HG03565 (cell line): ENCODE data around the gene MS4A8.
"Not testable (repeated sequence)": the region's sequence is repeated elsewhere in the genome, so short reads cannot be mapped to it uniquely, and the experiment has no call there.

Source experiments
- ATAC-seq: cut with Tn5 transposase; IDR thresholded peaks from one replicate; pipeline ENCODE4 v1.9.1; 2021; ENCODE audit warnings: mild to moderate bottlenecking, moderate library complexity; ENCODE audit not compliant: unreplicated experiment

MS4A8 gene

GRCh38 chr11:60699284-60699691, at the start of gene MS4A8:
TSS of gene MS4A8 (plus strand) at chr11:60699612. CDS start at chr11:60700861, 1,249 bp downstream.
- ATAC-seq = no peak

GRCh38 chr11:60657888-60658287, 41.5 kb upstream of the MS4A8 start:
- no peak for ATAC-seq

GRCh38 chr11:60658409-60658808, 41.0 kb upstream of the MS4A8 start:
- no peak for ATAC-seq

- ATAC-seq = no peak
Observed at GRCh38 chr11:60672255-60672654, 27.2 kb upstream of the MS4A8 start.

GRCh38 chr11:60678231-60678630, 21.2 kb upstream of the MS4A8 start:
- ATAC-seq = not testable (repeated sequence)

- no peak for ATAC-seq
Observed at GRCh38 chr11:60679879-60680278, 19.5 kb upstream of the MS4A8 start.

GRCh38 chr11:60680455-60681119, 18.8 kb upstream of the MS4A8 start:
- ATAC-seq = no peak

- not testable (repeated sequence) for ATAC-seq
Observed at GRCh38 chr11:60684541-60684848, 14.9 kb upstream of the MS4A8 start.

- ATAC-seq = no peak
Observed at GRCh38 chr11:60691661-60692060, 7.8 kb upstream of the MS4A8 start.

- no peak for ATAC-seq
Observed at GRCh38 chr11:60699936-60700335, 524 bp downstream of the MS4A8 start.

- ATAC-seq = no peak
Observed at GRCh38 chr11:60700689-60701468, 1.5 kb downstream of the MS4A8 start.

- ATAC-seq = no peak
Observed at GRCh38 chr11:60701469-60701818, 2.0 kb downstream of the MS4A8 start.

GRCh38 chr11:60703374-60703773, 4.0 kb downstream of the MS4A8 start:
- no peak for ATAC-seq

- ATAC-seq = no peak
Observed at GRCh38 chr11:60705895-60706294, 6.5 kb downstream of the MS4A8 start.

GRCh38 chr11:60706931-60707330, 7.5 kb downstream of the MS4A8 start:
- no peak for ATAC-seq

- no peak for ATAC-seq
Observed at GRCh38 chr11:60710482-60710881, 11.1 kb downstream of the MS4A8 start.

- ATAC-seq = no peak
Observed at GRCh38 chr11:60711276-60711675, 11.9 kb downstream of the MS4A8 start.

- ATAC-seq = not testable (repeated sequence)
Observed at GRCh38 chr11:60713423-60713822, 14.0 kb downstream of the MS4A8 start.

- ATAC-seq = no peak
Observed at GRCh38 chr11:60717956-60718355, 18.5 kb downstream of the MS4A8 start.

- ATAC-seq = no peak
Observed at GRCh38 chr11:60718524-60719316, 19.3 kb downstream of the MS4A8 start.

GRCh38 chr11:60719391-60719790, 20.0 kb downstream of the MS4A8 start:
- ATAC-seq = no peak

- no peak for ATAC-seq
Observed at GRCh38 chr11:60720460-60720859, 21.0 kb downstream of the MS4A8 start.
